ENCODE data around the gene RANBP1. TPM values are rescaled to one million over a fixed set of nuclear protein-coding genes. Genes with fewer than 3 reads are reported as not detected.

The RANBP1 gene
- total and polyA plus RNA-seq, 11 donors, result 29.3 to 85.3 (median 41.5) TPM

DNA sequence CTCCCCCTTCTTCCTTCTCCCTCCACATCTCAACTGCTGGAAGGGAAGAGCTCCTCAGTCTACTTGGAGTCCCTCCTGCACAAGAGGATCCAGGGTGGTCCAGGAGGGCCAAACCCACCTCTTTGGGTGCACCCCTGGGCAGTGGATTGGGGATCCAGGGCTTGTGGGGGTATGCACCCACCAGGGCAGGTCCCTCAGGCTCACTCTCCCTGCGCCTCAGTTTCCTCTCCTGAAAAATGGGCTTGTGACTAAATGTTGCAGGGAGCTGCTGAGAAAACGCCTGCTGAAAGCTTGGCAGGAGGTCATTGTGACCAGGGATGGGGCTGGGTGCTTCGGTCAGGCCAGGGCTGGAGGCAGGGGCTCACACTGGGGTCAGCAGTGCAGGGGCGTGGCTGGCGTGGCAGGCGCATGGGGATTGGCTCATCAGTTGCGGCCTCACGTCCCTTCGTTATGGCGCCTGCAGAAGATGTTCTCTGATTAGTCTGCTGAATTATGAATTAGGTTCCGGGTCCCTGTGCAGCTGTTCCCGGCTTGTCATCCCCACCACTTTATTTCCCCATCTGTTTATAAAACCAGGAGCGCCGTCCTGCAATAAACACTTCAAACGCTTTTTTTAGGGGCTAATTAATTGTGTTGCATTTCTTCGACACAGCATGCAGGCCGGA lies 60.6 kb downstream of the RANBP1 start:
- no peak for TF ChIP-seq POLR2A (IDR thresholded peaks at IDR 0.05)
- TF ChIP-seq, protein P1, sequence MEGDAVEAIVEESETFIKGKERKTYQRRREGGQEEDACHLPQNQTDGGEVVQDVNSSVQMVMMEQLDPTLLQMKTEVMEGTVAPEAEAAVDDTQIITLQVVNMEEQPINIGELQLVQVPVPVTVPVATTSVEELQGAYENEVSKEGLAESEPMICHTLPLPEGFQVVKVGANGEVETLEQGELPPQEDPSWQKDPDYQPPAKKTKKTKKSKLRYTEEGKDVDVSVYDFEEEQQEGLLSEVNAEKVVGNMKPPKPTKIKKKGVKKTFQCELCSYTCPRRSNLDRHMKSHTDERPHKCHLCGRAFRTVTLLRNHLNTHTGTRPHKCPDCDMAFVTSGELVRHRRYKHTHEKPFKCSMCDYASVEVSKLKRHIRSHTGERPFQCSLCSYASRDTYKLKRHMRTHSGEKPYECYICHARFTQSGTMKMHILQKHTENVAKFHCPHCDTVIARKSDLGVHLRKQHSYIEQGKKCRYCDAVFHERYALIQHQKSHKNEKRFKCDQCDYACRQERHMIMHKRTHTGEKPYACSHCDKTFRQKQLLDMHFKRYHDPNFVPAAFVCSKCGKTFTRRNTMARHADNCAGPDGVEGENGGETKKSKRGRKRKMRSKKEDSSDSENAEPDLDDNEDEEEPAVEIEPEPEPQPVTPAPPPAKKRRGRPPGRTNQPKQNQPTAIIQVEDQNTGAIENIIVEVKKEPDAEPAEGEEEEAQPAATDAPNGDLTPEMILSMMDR (IDR thresholded peaks at IDR 0.05), result no peak
- intact Hi-C loops (cut with DNase I), result loop anchor here in 3 of 10 donors (5.0 to 10.0 kb wide), 3 partner anchors 61 to 91 kb away; partner anchors contain the start of gene RTN4R (in 3 of the 3)
- WGBS, 4 donors, result 80 to 90% (median 84%) methylated on average over 17 of the region's 17 CpGs

More for the DNA sequence above, 60.6 kb downstream of the RANBP1 start:
- Histone ChIP-seq H3K4me1 (no peaks in the 10 kb centered on the region), H3K9me3 (no peaks in the 10 kb centered on the region), H3K27me3 (no peaks in the 10 kb centered on the region), H3K4me3 (no peak overlapping the region), H3K36me3 (no peaks in the 10 kb centered on the region), H3K27ac (no peak overlapping the region)
- DNase-seq (no peak), ATAC-seq (no peak)

MicroRNA genes within 50 kb of the gene (microRNA counts, 767-probe panel; counts per million panel counts)
- microRNA hsa-miR-1306-3p, result 0 to 71.6 counts per million in 2 donors

Small RNA genes lying within 50 kb of the gene (microRNA-seq; reads per million reads assigned to microRNA genes)
- 0 to 0.21 (median 0.10) reads per million in 4 donors for gene MIR6816

Other genes with a start within 250 kb of the RANBP1 start
- gene COMT, start 174.3 kb upstream of the RANBP1 start, total RNA-seq, result 100 to 1,000 TPM in 8 of 9 donors, 10 to 100 TPM in 1; 69.7 to 195 (median 119) TPM
- 100 to 1,000 TPM in 1 of 2 donors, 10 to 100 TPM in 1; 84.7 to 249 TPM for gene COMT, start 174.3 kb upstream of the RANBP1 start, polyA plus RNA-seq
- gene TXNRD2, start 174.3 kb upstream of the RANBP1 start, total RNA-seq, result 10 to 100 TPM; 23.5 to 42.5 (median 33.5) TPM
- 10 to 100 TPM; 23.4 to 60.2 TPM for gene TXNRD2, start 174.3 kb upstream of the RANBP1 start, polyA plus RNA-seq
- 10 to 100 TPM; 21.2 to 46.6 (median 33.3) TPM for gene ARVCF, start 99.3 kb upstream of the RANBP1 start, total RNA-seq
- gene ARVCF, start 99.3 kb upstream of the RANBP1 start, polyA plus RNA-seq, result 10 to 100 TPM; 33.0 to 39.2 TPM
- gene TANGO2, start 95.0 kb upstream of the RANBP1 start, total RNA-seq, result 100 to 1,000 TPM in 3 of 9 donors, 10 to 100 TPM in 6; 55.6 to 341 (median 83.7) TPM
- gene TANGO2, start 95.0 kb upstream of the RANBP1 start, polyA plus RNA-seq, result 10 to 100 TPM; 51.3 to 63.0 TPM
- gene DGCR8, start 35.9 kb upstream of the RANBP1 start, total RNA-seq, result 10 to 100 TPM in 8 of 9 donors, 1 to 10 TPM in 1; 8.8 to 22.1 (median 13.0) TPM
- gene DGCR8, start 35.9 kb upstream of the RANBP1 start, polyA plus RNA-seq, result 10 to 100 TPM in 1 of 2 donors, 1 to 10 TPM in 1; 9.9 to 14.5 TPM
- gene TRMT2A, start 1.1 kb downstream of the RANBP1 start, total RNA-seq, result 10 to 100 TPM; 18.2 to 31.3 (median 20.2) TPM
- 10 to 100 TPM; 15.8 to 30.1 TPM for gene TRMT2A, start 1.1 kb downstream of the RANBP1 start, polyA plus RNA-seq
- 10 to 100 TPM; 15.7 to 45.2 (median 40.6) TPM for gene ZDHHC8, start 15.7 kb downstream of the RANBP1 start, total RNA-seq
- gene ZDHHC8, start 15.7 kb downstream of the RANBP1 start, polyA plus RNA-seq, result 10 to 100 TPM; 21.5 to 26.3 TPM
- 1 to 10 TPM in 1 of 9 donors, under 1 TPM in 4, not detected in 4; 0.17 to 1.0 (median 0.46) TPM for gene CCDC188, start 35.0 kb downstream of the RANBP1 start, total RNA-seq
- gene CCDC188, start 35.0 kb downstream of the RANBP1 start, polyA plus RNA-seq, result 1 to 10 TPM in 1 of 2 donors, under 1 TPM in 1; 0.50 to 1.0 TPM
- 1 to 10 TPM in 7 of 9 donors, under 1 TPM in 2; 0.53 to 2.6 (median 1.4) TPM for gene RTN4R, start 152.2 kb downstream of the RANBP1 start, total RNA-seq
- 1 to 10 TPM; 1.3 to 1.8 TPM for gene RTN4R, start 152.2 kb downstream of the RANBP1 start, polyA plus RNA-seq
- gene DGCR6L, start 204.0 kb downstream of the RANBP1 start, total RNA-seq, result 100 to 1,000 TPM in 1 of 9 donors, 10 to 100 TPM in 8; 31.8 to 101 (median 39.2) TPM
- 10 to 100 TPM; 48.4 to 83.7 TPM for gene DGCR6L, start 204.0 kb downstream of the RANBP1 start, polyA plus RNA-seq